Breast epithelium (tissue), 4 donors: Measurements from ENCODE around the gene MSX2. TPM values are rescaled to one million over a fixed set of nuclear protein-coding genes. Genes with fewer than 3 reads are reported as not detected.
A peak's percentile ranks its signal among the peaks of the same experiment; 100 is the strongest.

Experiments used
- DNase-seq, 2 donors: peaks; one replicate each; pipeline ENCODE4 v3.0.0-alpha.2; 2019; ENCODE audit warnings: low spot score in 2 of 2
- H3K27ac ChIP-seq, 2 donors: fragments of 200-600 bp; sonication (generic) in 1 of 2; one replicate each; pipeline ENCODE4 v1.5.1; 2016 to 2019; ENCODE audit warnings: mild to moderate bottlenecking in 1 of 2
- H3K27me3 ChIP-seq, 2 donors: fragments of 200-600 bp; sonication (generic) in 1 of 2; one replicate each; pipeline versions ENCODE4 v1.5.1 to v1.6.0; 2017 to 2019; ENCODE audit warnings: control low read depth in 1 of 2, mild to moderate bottlenecking in 1 of 2
- H3K36me3 ChIP-seq: fragments of 200-600 bp; one replicate; pipeline ENCODE4 v1.5.1; 2019
- H3K4me1 ChIP-seq, 2 donors: fragments of 200-600 bp; sonication (generic); one replicate each; pipeline ENCODE4 v1.5.1; 2016 to 2019; ENCODE audit warnings: control low read depth in 1 of 2
- H3K4me3 ChIP-seq, 3 donors: fragments of 200-600 bp; sonication (generic); 1 replicate in 2 of 3; 2 replicates in 1 of 3; pipeline ENCODE4 v1.5.1; 2016 to 2019; ENCODE audit warnings: mild to moderate bottlenecking in 3 of 3, moderate library complexity in 2 of 3
- H3K9me3 ChIP-seq, 2 donors: fragments of 200-600 bp; sonication (generic) in 1 of 2; one replicate each; pipeline ENCODE4 v1.5.1; 2016 to 2019; ENCODE audit warnings: control low read depth in 1 of 2
- CTCF ChIP-seq, 3 donors: fragments of 450-650 bp; IDR thresholded peaks; one replicate each; pipeline ENCODE4 v1.5.1; 2016 to 2017; ENCODE audit warnings: antibody characterized with exemption in 3 of 3, mild to moderate bottlenecking in 3 of 3, moderate library complexity in 3 of 3
- POLR2A ChIP-seq: fragments of 450-650 bp; IDR thresholded peaks from one replicate; pipeline ENCODE4 v1.6.1; 2016; ENCODE audit warnings: antibody characterized with exemption, mild to moderate bottlenecking, moderate library complexity
- POLR2AphosphoS5 ChIP-seq, 3 donors: sonication (generic); formaldehyde crosslinking; IDR thresholded peaks; one replicate each; pipeline ENCODE4 v1.6.1; 2017; ENCODE audit warnings: antibody characterized with exemption in 3 of 3
- intact Hi-C: fragments of 100-400 bp; cut with DNase I; formaldehyde crosslinking; loops from one replicate; pipeline ENCODE4 v1.15.1; 2023; ENCODE audit warnings: low total_unique reads
- total RNA-seq, 3 donors: library from RNA; depleted of rRNA; stranded (reverse); fragments of >200 nt; gene quantifications; one replicate each; pipeline ENCODE4 v1.1.0, GENCODE V29; 2016

MSX2 gene
- total RNA-seq, 3 donors from 2014 or later = 1.6 to 12.7 (median 11.5) TPM

- Histone ChIP-seq H3K4me1 (no peaks in the 10 kb centered on the region), H3K36me3 (no peaks in the 10 kb centered on the region), H3K27me3 (peaks cover 0 to 37% of the 10 kb centered on the region in 2 donors), H3K27ac (no peak overlapping the region), H3K9me3 (no peaks in the 10 kb centered on the region), H3K4me3 (peak overlapping the region in 2 of 3 donors; percentile 37 to 58)
- TF ChIP-seq POLR2AphosphoS5 (IDR thresholded peaks at IDR 0.05) = no peak
- no peak for TF ChIP-seq CTCF (IDR thresholded peaks at IDR 0.05)
- no peak for TF ChIP-seq POLR2A
- intact Hi-C loops = loop anchor here (1.0 kb wide), 1 partner anchor 25 kb away; no protein-coding TSS in a partner anchor
- DNase-seq = no peak
Measured at GRCh38 chr5:174734571-174735497, 10.5 kb downstream of the MSX2 start.

GRCh38 chr5:174735498-174736330 is 11.3 kb downstream of the MSX2 start:
- TF ChIP-seq POLR2A = no peak
- TF ChIP-seq POLR2AphosphoS5 (IDR thresholded peaks at IDR 0.05) = no peak
- TF ChIP-seq CTCF (IDR thresholded peaks at IDR 0.05) = peak in 2 of 3 donors; percentile 38 to 68
- Histone ChIP-seq H3K9me3 (no peaks in the 10 kb centered on the region), H3K27ac (no peak overlapping the region), H3K27me3 (peaks cover 0 to 37% of the 10 kb centered on the region in 2 donors), H3K4me1 (no peaks in the 10 kb centered on the region), H3K36me3 (no peaks in the 10 kb centered on the region), H3K4me3 (peak overlapping the region in 2 of 3 donors; percentile 37 to 58)
- DNase-seq = no peak
- intact Hi-C loops = loop anchor here (1.0 kb wide), 1 partner anchor 25 kb away; no protein-coding TSS in a partner anchor

- Histone ChIP-seq H3K36me3 (no peaks in the 10 kb centered on the region), H3K27me3 (peaks cover 0 to 37% of the 10 kb centered on the region in 2 donors), H3K4me3 (no peak overlapping the region), H3K4me1 (no peaks in the 10 kb centered on the region), H3K27ac (no peak overlapping the region), H3K9me3 (no peaks in the 10 kb centered on the region)
- no peak for DNase-seq
- TF ChIP-seq POLR2A (no peak), POLR2AphosphoS5 (IDR thresholded peaks at IDR 0.05) (no peak), CTCF (IDR thresholded peaks at IDR 0.05) (no peak)
- intact Hi-C loops = no loop called here
Measured at GRCh38 chr5:174736331-174736721, 11.9 kb downstream of the MSX2 start.

- peaks cover 0 to 37% of the 10 kb centered on the region in 2 donors for H3K27me3 ChIP-seq
- no peaks in the 10 kb centered on the region for H3K36me3 ChIP-seq
- no peak overlapping the region for H3K27ac ChIP-seq
- no peak for DNase-seq
- no peak for TF ChIP-seq POLR2A
- no peak for TF ChIP-seq POLR2AphosphoS5 (IDR thresholded peaks at IDR 0.05)
- no peak for TF ChIP-seq CTCF (IDR thresholded peaks at IDR 0.05)
- H3K4me3 ChIP-seq = no peak overlapping the region
- no peaks in the 10 kb centered on the region for H3K4me1 ChIP-seq
- intact Hi-C loops = no loop called here
- H3K9me3 ChIP-seq = no peaks in the 10 kb centered on the region
Measured at GRCh38 chr5:174736777-174737176, 12.4 kb downstream of the MSX2 start.
